Measurements from ENCODE around the gene TRPV2. TPM values are rescaled to one million over a fixed set of nuclear protein-coding genes. Genes with fewer than 3 reads are reported as not detected.

TRPV2 gene
- total and polyA plus RNA-seq, 4 donors = 8.5 to 40.3 (median 30.6) TPM

GRCh38 chr17:16453493-16453851, 38.1 kb downstream of the TRPV2 start:
- H3K27me3 ChIP-seq (ENCODE audit: control insufficient read depth in 1 of 2, insufficient read depth in 2 of 2, low read length in 1 of 2) = no peaks in the 10 kb centered on the region
- DNase-seq = no peak
- 69 to 70% methylated on average over 4 of the region's 4 CpGs for whole genome bisulfite sequencing, 2 donors
- H3K36me3 ChIP-seq (ENCODE audit: control insufficient read depth in 1 of 2, insufficient read depth in 2 of 2, low read length in 1 of 2) = peaks cover 0 to 2% of the 10 kb centered on the region in 2 donors
- intact Hi-C loops (cut with DNase I) = loop anchor here (1.0 to 10.0 kb wide), 2 partner anchors 68 to 131 kb away; no protein-coding TSS in a partner anchor
- no peaks in the 10 kb centered on the region for H3K4me1 ChIP-seq (ENCODE audit: control insufficient read depth in 1 of 2, insufficient read depth in 2 of 2, low read length in 2 of 2)
- H3K4me3 ChIP-seq (ENCODE audit: low read length in 2 of 2) = no peak overlapping the region
- H3K9me3 ChIP-seq (ENCODE audit: control insufficient read depth, low read length) = no peaks in the 10 kb centered on the region
- no peak overlapping the region for H3K27ac ChIP-seq (ENCODE audit: low read depth in 1 of 2, low read length in 2 of 2)
- ATAC-seq (ENCODE audit: low FRiP score) = no peak

GRCh38 chr17:16455997-16456741, 40.8 kb downstream of the TRPV2 start:
- H3K4me1 ChIP-seq (ENCODE audit: control insufficient read depth in 1 of 2, insufficient read depth in 2 of 2, low read length in 2 of 2) = no peaks in the 10 kb centered on the region
- DNase-seq = no peak
- peaks cover 0 to 2% of the 10 kb centered on the region in 2 donors for H3K36me3 ChIP-seq (ENCODE audit: control insufficient read depth in 1 of 2, insufficient read depth in 2 of 2, low read length in 1 of 2)
- no peak overlapping the region for H3K4me3 ChIP-seq (ENCODE audit: low read length in 2 of 2)
- no peaks in the 10 kb centered on the region for H3K27me3 ChIP-seq (ENCODE audit: control insufficient read depth in 1 of 2, insufficient read depth in 2 of 2, low read length in 1 of 2)
- no peaks in the 10 kb centered on the region for H3K9me3 ChIP-seq (ENCODE audit: control insufficient read depth, low read length)
- H3K27ac ChIP-seq (ENCODE audit: low read depth in 1 of 2, low read length in 2 of 2) = no peak overlapping the region
- intact Hi-C loops (cut with DNase I) = loop anchor here in 1 of 2 donors (10.0 kb wide), 1 partner anchor 129 kb away; no protein-coding TSS in a partner anchor
- no peak for ATAC-seq (ENCODE audit: low FRiP score)
- 84 to 86% methylated on average over 5 of the region's 5 CpGs for WGBS, 2 donors

DNA sequence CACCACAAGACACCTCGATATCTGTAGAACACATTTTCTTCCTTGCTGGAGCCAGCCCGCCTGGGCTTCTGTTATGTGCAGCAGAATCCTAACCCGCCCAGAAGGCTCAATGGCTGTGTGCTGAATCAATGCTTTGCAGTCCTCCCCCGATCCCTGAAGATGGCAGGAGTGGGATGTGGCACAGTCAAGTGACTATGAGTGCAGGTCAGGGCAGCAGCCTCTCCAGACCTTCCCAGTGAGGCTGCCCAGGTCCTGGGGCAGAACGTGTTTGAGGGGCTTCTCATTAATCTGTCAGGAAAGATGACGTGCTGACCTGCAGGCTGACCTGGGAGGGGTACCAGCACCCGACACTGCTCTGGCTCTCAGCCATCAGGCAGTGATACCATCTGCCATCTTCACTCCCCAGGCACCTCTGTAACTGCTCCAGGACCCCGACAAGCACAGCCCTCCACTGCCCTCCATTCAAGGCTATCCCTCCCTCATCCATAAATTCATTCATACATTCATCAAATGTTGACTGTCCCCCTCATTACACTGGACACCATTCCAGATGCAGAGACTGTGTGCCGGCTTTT, 41.5 kb downstream of the TRPV2 start:
- Histone ChIP-seq H3K9me3 (ENCODE audit: control insufficient read depth, low read length) (no peaks in the 10 kb centered on the region), H3K27me3 (ENCODE audit: control insufficient read depth in 1 of 2, insufficient read depth in 2 of 2, low read length in 1 of 2) (no peaks in the 10 kb centered on the region), H3K36me3 (ENCODE audit: control insufficient read depth in 1 of 2, insufficient read depth in 2 of 2, low read length in 1 of 2) (peaks cover 0 to 2% of the 10 kb centered on the region in 2 donors), H3K4me3 (ENCODE audit: low read length in 2 of 2) (no peak overlapping the region), H3K4me1 (ENCODE audit: control insufficient read depth in 1 of 2, insufficient read depth in 2 of 2, low read length in 2 of 2) (no peaks in the 10 kb centered on the region), H3K27ac (ENCODE audit: low read depth in 1 of 2, low read length in 2 of 2) (no peak overlapping the region)
- DNase-seq = no peak
- 79 to 85% methylated on average over 9 of the region's 9 CpGs for WGBS, 2 donors
- intact Hi-C loops (cut with DNase I) = loop anchor here in 1 of 2 donors (10.0 kb wide), 1 partner anchor 128 kb away; no protein-coding TSS in a partner anchor
- no peak for ATAC-seq (ENCODE audit: low FRiP score)

GRCh38 chr17:16459271-16459670, 43.9 kb downstream of the TRPV2 start:
- Histone ChIP-seq H3K4me3 (ENCODE audit: low read length in 2 of 2) (no peak overlapping the region), H3K9me3 (ENCODE audit: control insufficient read depth, low read length) (no peaks in the 10 kb centered on the region), H3K27ac (ENCODE audit: low read depth in 1 of 2, low read length in 2 of 2) (no peak overlapping the region), H3K27me3 (ENCODE audit: control insufficient read depth in 1 of 2, insufficient read depth in 2 of 2, low read length in 1 of 2) (no peaks in the 10 kb centered on the region), H3K36me3 (ENCODE audit: control insufficient read depth in 1 of 2, insufficient read depth in 2 of 2, low read length in 1 of 2) (peaks cover 0 to 2% of the 10 kb centered on the region in 2 donors), H3K4me1 (ENCODE audit: control insufficient read depth in 1 of 2, insufficient read depth in 2 of 2, low read length in 2 of 2) (no peaks in the 10 kb centered on the region)
- ATAC-seq (ENCODE audit: low FRiP score) (no peak), DNase-seq (no peak)
- intact Hi-C loops (cut with DNase I) = loop anchor here in 1 of 2 donors (10.0 kb wide), 1 partner anchor 126 kb away; no protein-coding TSS in a partner anchor
- 81 to 82% methylated on average over 11 of the region's 11 CpGs for WGBS, 2 donors

DNA sequence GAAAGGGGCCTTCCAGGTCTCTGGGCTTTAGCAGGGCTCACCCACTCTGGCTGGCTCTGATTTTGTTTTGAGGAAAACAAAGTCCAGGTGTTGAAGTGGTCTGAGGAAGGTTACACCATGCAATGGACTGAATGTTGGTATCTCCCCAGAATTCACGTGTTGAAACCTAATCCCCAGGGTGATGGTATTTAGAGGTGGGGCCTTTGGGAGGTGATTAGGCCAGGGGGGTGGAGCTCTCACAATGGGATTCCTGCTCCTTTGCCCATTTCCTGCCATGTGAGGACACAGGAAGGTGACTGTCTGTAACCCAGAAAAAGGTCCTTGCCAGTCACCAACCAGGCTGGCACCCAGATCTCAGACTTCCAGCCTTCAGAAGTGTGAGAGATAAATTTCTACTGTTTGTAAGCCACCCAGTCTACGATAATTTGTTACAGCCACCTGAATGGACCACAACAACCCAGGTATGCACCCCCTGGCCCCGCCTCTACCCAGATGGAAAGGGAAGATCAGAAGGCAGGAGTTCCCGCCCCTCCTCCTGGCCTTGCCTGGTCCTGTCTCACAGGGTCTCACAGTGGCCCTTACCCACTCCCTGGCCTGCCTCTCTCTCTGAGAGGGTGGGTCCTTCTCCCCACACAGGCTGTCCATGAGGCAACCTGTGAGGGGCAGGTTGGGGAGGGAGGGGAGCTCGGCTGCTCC, 44.6 kb downstream of the TRPV2 start:
- Histone ChIP-seq H3K36me3 (ENCODE audit: control insufficient read depth in 1 of 2, insufficient read depth in 2 of 2, low read length in 1 of 2) (peaks cover 0 to 2% of the 10 kb centered on the region in 2 donors), H3K27ac (ENCODE audit: low read depth in 1 of 2, low read length in 2 of 2) (no peak overlapping the region), H3K4me1 (ENCODE audit: control insufficient read depth in 1 of 2, insufficient read depth in 2 of 2, low read length in 2 of 2) (no peaks in the 10 kb centered on the region), H3K27me3 (ENCODE audit: control insufficient read depth in 1 of 2, insufficient read depth in 2 of 2, low read length in 1 of 2) (no peaks in the 10 kb centered on the region), H3K9me3 (ENCODE audit: control insufficient read depth, low read length) (no peaks in the 10 kb centered on the region), H3K4me3 (ENCODE audit: low read length in 2 of 2) (no peak overlapping the region)
- WGBS, 2 donors = 84 to 90% methylated on average over 5 of the region's 5 CpGs
- DNase-seq (no peak), ATAC-seq (ENCODE audit: low FRiP score) (no peak)
- intact Hi-C loops (cut with DNase I) = loop anchor here in 1 of 2 donors (10.0 kb wide), 1 partner anchor 125 kb away; no protein-coding TSS in a partner anchor

GRCh38 chr17:16460796-16461605, 45.6 kb downstream of the TRPV2 start:
- H3K9me3 ChIP-seq (ENCODE audit: control insufficient read depth, low read length) = no peaks in the 10 kb centered on the region
- no peaks in the 10 kb centered on the region for H3K27me3 ChIP-seq (ENCODE audit: control insufficient read depth in 1 of 2, insufficient read depth in 2 of 2, low read length in 1 of 2)
- ATAC-seq (ENCODE audit: low FRiP score) (no peak), DNase-seq (no peak)
- H3K4me3 ChIP-seq (ENCODE audit: low read length in 2 of 2) = no peak overlapping the region
- intact Hi-C loops (cut with DNase I) = no loop called here
- WGBS, 2 donors = 92 to 93% methylated on average over 17 of the region's 17 CpGs
- no peak overlapping the region for H3K27ac ChIP-seq (ENCODE audit: low read depth in 1 of 2, low read length in 2 of 2)
- H3K36me3 ChIP-seq (ENCODE audit: control insufficient read depth in 1 of 2, insufficient read depth in 2 of 2, low read length in 1 of 2) = peaks cover 0 to 2% of the 10 kb centered on the region in 2 donors
- no peaks in the 10 kb centered on the region for H3K4me1 ChIP-seq (ENCODE audit: control insufficient read depth in 1 of 2, insufficient read depth in 2 of 2, low read length in 2 of 2)

DNA sequence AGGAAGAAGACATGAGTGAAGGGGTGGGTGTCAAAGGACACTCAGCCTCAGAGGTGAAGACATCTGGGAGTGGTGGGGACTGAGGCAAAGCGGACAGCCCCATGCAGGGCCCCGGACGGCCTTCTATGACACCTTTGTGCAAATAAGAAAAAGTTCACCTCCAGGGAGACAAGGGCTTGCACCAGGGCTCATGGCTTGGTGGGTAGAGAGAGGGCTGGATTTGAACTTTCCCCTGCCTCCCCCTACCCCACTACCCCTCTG, 46.2 kb downstream of the TRPV2 start:
- peaks cover 0 to under 1% of the 10 kb centered on the region in 2 donors for H3K36me3 ChIP-seq (ENCODE audit: control insufficient read depth in 1 of 2, insufficient read depth in 2 of 2, low read length in 1 of 2)
- no peaks in the 10 kb centered on the region for H3K27me3 ChIP-seq (ENCODE audit: control insufficient read depth in 1 of 2, insufficient read depth in 2 of 2, low read length in 1 of 2)
- no peaks in the 10 kb centered on the region for H3K4me1 ChIP-seq (ENCODE audit: control insufficient read depth in 1 of 2, insufficient read depth in 2 of 2, low read length in 2 of 2)
- WGBS, 2 donors = 97% methylated on average over 3 of the region's 3 CpGs
- intact Hi-C loops (cut with DNase I) = no loop called here
- H3K4me3 ChIP-seq (ENCODE audit: low read length in 2 of 2) = no peak overlapping the region
- ATAC-seq (ENCODE audit: low FRiP score) = no peak
- no peaks in the 10 kb centered on the region for H3K9me3 ChIP-seq (ENCODE audit: control insufficient read depth, low read length)
- DNase-seq = no peak
- H3K27ac ChIP-seq (ENCODE audit: low read depth in 1 of 2, low read length in 2 of 2) = no peak overlapping the region

- no peaks in the 10 kb centered on the region for H3K27me3 ChIP-seq (ENCODE audit: control insufficient read depth in 1 of 2, insufficient read depth in 2 of 2, low read length in 1 of 2)
- no peak overlapping the region for H3K4me3 ChIP-seq (ENCODE audit: low read length in 2 of 2)
- DNase-seq (no peak), ATAC-seq (ENCODE audit: low FRiP score) (no peak)
- H3K36me3 ChIP-seq (ENCODE audit: control insufficient read depth in 1 of 2, insufficient read depth in 2 of 2, low read length in 1 of 2) = no peaks in the 10 kb centered on the region
- 80 to 85% methylated on average over 18 to 20 of the region's 20 CpGs for WGBS, 2 donors
- no peak overlapping the region for H3K27ac ChIP-seq (ENCODE audit: low read depth in 1 of 2, low read length in 2 of 2)
- H3K9me3 ChIP-seq (ENCODE audit: control insufficient read depth, low read length) = no peaks in the 10 kb centered on the region
- H3K4me1 ChIP-seq (ENCODE audit: control insufficient read depth in 1 of 2, insufficient read depth in 2 of 2, low read length in 2 of 2) = no peaks in the 10 kb centered on the region
- intact Hi-C loops (cut with DNase I) = no loop called here
Observed at GRCh38 chr17:16462070-16462864, 46.9 kb downstream of the TRPV2 start.
